Activated CD8-positive, alpha-beta memory T cell treated with anti-CD3 and anti-CD28 coated beads for 4 hours (primary cell): ENCODE data around the gene NCOA6.
"Not testable (repeated sequence)": the region's sequence is repeated elsewhere in the genome, so short reads cannot be mapped to it uniquely, and the experiment has no call there.

Source experiments
- DNase-seq, 2 donors: peaks; one replicate each; pipeline ENCODE4 v3.0.0-alpha.2; 2020; ENCODE audit warnings: low read depth in 2 of 2

NCOA6 gene

GRCh38 chr20:34829191-34829590, 3.7 kb upstream of the NCOA6 start:
- no peak for DNase-seq

GRCh38 chr20:34824806-34825529, 483 bp downstream of the NCOA6 start:
- DNase-seq: peak; percentile 35

- DNase-seq: peak; percentile 57
Measured at GRCh38 chr20:34824452-34824805, 1.0 kb downstream of the NCOA6 start.

GRCh38 chr20:34824026-34824425, 1.4 kb downstream of the NCOA6 start:
- DNase-seq: no peak

- DNase-seq: no peak
Measured at GRCh38 chr20:34820805-34821578, 4.5 kb downstream of the NCOA6 start.

GRCh38 chr20:34817801-34818200, 7.7 kb downstream of the NCOA6 start:
- DNase-seq: no peak

GRCh38 chr20:34817072-34817471, 8.4 kb downstream of the NCOA6 start:
- DNase-seq: no peak

- DNase-seq: no peak
Measured at GRCh38 chr20:34815636-34816035, 9.8 kb downstream of the NCOA6 start.

- no peak for DNase-seq
Measured at GRCh38 chr20:34808583-34808982, 16.9 kb downstream of the NCOA6 start.

GRCh38 chr20:34807944-34808465, 17.4 kb downstream of the NCOA6 start:
- not testable (repeated sequence) for DNase-seq

- no peak for DNase-seq
Measured at GRCh38 chr20:34806255-34806654, 19.2 kb downstream of the NCOA6 start.

GRCh38 chr20:34798871-34799270, 26.6 kb downstream of the NCOA6 start:
- DNase-seq: no peak

GRCh38 chr20:34798328-34798727, 27.1 kb downstream of the NCOA6 start:
- no peak for DNase-seq

- DNase-seq: no peak
Measured at GRCh38 chr20:34797012-34797995, 28.1 kb downstream of the NCOA6 start.

GRCh38 chr20:34794006-34794585, 31.4 kb downstream of the NCOA6 start:
- no peak for DNase-seq

GRCh38 chr20:34792687-34793363, 32.6 kb downstream of the NCOA6 start:
- DNase-seq: no peak

- DNase-seq: no peak
Measured at GRCh38 chr20:34791289-34792020, 34.0 kb downstream of the NCOA6 start.

GRCh38 chr20:34781220-34781619, 44.2 kb downstream of the NCOA6 start:
- DNase-seq: no peak

- not testable (repeated sequence) for DNase-seq
Measured at GRCh38 chr20:34780291-34780690, 45.2 kb downstream of the NCOA6 start.

GRCh38 chr20:34776177-34776576, 49.3 kb downstream of the NCOA6 start:
- DNase-seq: no peak
